Measurements from ENCODE around the gene RNF141.

Gene RNF141

GRCh38 chr11:10478574-10479550 lies 62.1 kb downstream of the RNF141 start:
- DNase-seq, result no peak

- DNase-seq, result no peak
These were observed 62.9 kb downstream of the RNF141 start for GRCh38 chr11:10478066-10478465.

- DNase-seq, result no peak
These were observed 63.3 kb downstream of the RNF141 start for GRCh38 chr11:10477690-10478046.

- DNase-seq, result no peak
These were observed 63.9 kb downstream of the RNF141 start for GRCh38 chr11:10476927-10477689.

GRCh38 chr11:10476342-10476741 lies 64.6 kb downstream of the RNF141 start:
- no peak for DNase-seq

GRCh38 chr11:10474551-10474950 lies 66.4 kb downstream of the RNF141 start:
- DNase-seq, result no peak

GRCh38 chr11:10473371-10473770 lies 67.6 kb downstream of the RNF141 start:
- no peak for DNase-seq

GRCh38 chr11:10462746-10463300 lies 78.2 kb downstream of the RNF141 start:
- no peak for DNase-seq

Measured in SHP77 (cell line).